Neural progenitor cell (in vitro differentiated cells): ENCODE measurements around the gene ZNF664.

Source experiments
- EZH2 ChIP-seq: fragments of 200-600 bp; sonication (generic); IDR thresholded peaks from 2 replicates; pipeline ENCODE4 v1.6.1; 2017; ENCODE audit warnings: antibody characterized with exemption, mild to moderate bottlenecking, moderate library complexity
- EZH2phosphoT487 ChIP-seq: fragments of 200-600 bp; sonication (generic); IDR thresholded peaks from 2 replicates; pipeline ENCODE4 v1.6.1; 2017; ENCODE audit warnings: antibody characterized with exemption
- TF ChIP-seq, protein P1 (sequence below): fragments of 200-600 bp; sonication (generic); IDR thresholded peaks from 2 replicates; pipeline ENCODE4 v1.5.1; 2017; ENCODE audit warnings: antibody characterized with exemption, mild to moderate bottlenecking

DNA sequence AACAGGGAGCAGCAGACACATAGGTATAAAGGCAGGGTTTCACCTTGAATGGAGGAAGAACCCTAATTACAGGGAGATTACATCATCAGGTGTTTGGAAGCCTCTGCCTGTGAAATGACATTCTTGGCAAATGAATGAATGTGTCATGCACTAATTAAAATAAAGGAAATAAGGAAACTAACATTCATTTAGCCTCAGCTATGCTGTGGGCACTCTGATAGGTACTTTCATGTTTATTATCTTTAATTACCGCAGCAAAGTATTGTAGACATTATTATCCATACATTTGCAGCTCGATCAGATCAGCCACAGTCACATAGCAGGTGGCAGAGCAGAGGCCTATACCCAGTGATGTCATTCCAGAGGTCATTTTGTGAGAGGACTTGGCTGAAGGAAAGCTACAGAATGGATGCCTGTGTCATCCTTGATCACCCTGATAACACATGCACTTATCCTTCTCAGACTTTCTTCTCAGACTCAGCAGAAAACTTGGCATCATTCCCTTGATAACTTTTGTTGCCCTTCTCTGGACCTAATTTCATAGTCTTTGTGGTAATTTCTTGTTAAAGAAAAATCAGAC is 18.4 kb downstream of the ZNF664 start:
- TF ChIP-seq, protein P1, sequence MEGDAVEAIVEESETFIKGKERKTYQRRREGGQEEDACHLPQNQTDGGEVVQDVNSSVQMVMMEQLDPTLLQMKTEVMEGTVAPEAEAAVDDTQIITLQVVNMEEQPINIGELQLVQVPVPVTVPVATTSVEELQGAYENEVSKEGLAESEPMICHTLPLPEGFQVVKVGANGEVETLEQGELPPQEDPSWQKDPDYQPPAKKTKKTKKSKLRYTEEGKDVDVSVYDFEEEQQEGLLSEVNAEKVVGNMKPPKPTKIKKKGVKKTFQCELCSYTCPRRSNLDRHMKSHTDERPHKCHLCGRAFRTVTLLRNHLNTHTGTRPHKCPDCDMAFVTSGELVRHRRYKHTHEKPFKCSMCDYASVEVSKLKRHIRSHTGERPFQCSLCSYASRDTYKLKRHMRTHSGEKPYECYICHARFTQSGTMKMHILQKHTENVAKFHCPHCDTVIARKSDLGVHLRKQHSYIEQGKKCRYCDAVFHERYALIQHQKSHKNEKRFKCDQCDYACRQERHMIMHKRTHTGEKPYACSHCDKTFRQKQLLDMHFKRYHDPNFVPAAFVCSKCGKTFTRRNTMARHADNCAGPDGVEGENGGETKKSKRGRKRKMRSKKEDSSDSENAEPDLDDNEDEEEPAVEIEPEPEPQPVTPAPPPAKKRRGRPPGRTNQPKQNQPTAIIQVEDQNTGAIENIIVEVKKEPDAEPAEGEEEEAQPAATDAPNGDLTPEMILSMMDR = no peak
- TF ChIP-seq EZH2phosphoT487 (no peak), EZH2 (no peak)
